Liver (tissue), 10 donors: ENCODE results near the gene EZH1. TPM values are rescaled to one million over a fixed set of nuclear protein-coding genes. Genes with fewer than 3 reads are reported as not detected.

Source experiments
- DNase-seq: peaks from one replicate; pipeline ENCODE4 v3.0.0-alpha.2; 2017; ENCODE audit warnings: low spot score
- H3K27ac ChIP-seq, 2 donors: one replicate each; pipeline ENCODE4 v1.7.0; 2013; ENCODE audit warnings: inconsistent platforms in 2 of 2, low read length in 2 of 2, control low read depth in 1 of 2, low read depth in 1 of 2, mild to moderate bottlenecking in 1 of 2
- H3K27me3 ChIP-seq, 4 donors: one replicate each; pipeline versions ENCODE4 v1.6.1 to v1.7.0; 2013; ENCODE audit warnings: low read length in 3 of 4, inconsistent platforms in 1 of 4, mild to moderate bottlenecking in 1 of 4, moderate library complexity in 1 of 4; ENCODE audit not compliant: control insufficient read depth in 4 of 4, insufficient read depth in 4 of 4
- H3K36me3 ChIP-seq, 4 donors: one replicate each; pipeline versions ENCODE4 v1.6.1 to v1.7.0; 2013; ENCODE audit warnings: low read length in 3 of 4, mild to moderate bottlenecking in 3 of 4, low read depth in 1 of 4, moderate library complexity in 1 of 4; ENCODE audit not compliant: control insufficient read depth in 4 of 4, insufficient read depth in 3 of 4
- H3K4me1 ChIP-seq, 4 donors: one replicate each; pipeline versions ENCODE4 v1.6.1 to v1.7.0; 2013; ENCODE audit warnings: low read length in 3 of 4, mild to moderate bottlenecking in 3 of 4, moderate library complexity in 1 of 4; ENCODE audit not compliant: control insufficient read depth in 4 of 4, insufficient read depth in 4 of 4
- H3K4me3 ChIP-seq, 3 donors: one replicate each; pipeline versions ENCODE4 v1.6.1 to v1.7.0; 2013; ENCODE audit warnings: low read length in 3 of 3, control low read depth in 1 of 3, low read depth in 1 of 3, mild to moderate bottlenecking in 1 of 3
- H3K9ac ChIP-seq, 2 donors: one replicate each; pipeline ENCODE4 v1.7.0; 2013; ENCODE audit warnings: low read length in 2 of 2, mild to moderate bottlenecking in 2 of 2, moderate library complexity in 2 of 2, control low read depth in 1 of 2, low read depth in 1 of 2
- H3K9me3 ChIP-seq, 4 donors: one replicate each; pipeline versions ENCODE4 v1.6.1 to v1.7.0; 2013; ENCODE audit warnings: low read length in 3 of 4; ENCODE audit not compliant: control insufficient read depth in 4 of 4
- ATF3 ChIP-seq: IDR thresholded peaks from 2 replicates; pipeline ENCODE4 v1.6.1; 2016; ENCODE audit warnings: antibody characterized with exemption
- CTCF ChIP-seq: fragments of 150-350 bp; IDR thresholded peaks from 2 replicates; pipeline ENCODE4 v1.5.1; 2017; ENCODE audit warnings: improper control_type of control experiment, low read depth, low read length; ENCODE audit not compliant: missing input control
- EGR1 ChIP-seq, 2 donors: IDR thresholded peaks; 2 replicates each; pipeline ENCODE4 v1.6.1; 2016 to 2018; ENCODE audit warnings: antibody characterized with exemption in 2 of 2, low read depth in 2 of 2
- FOXA1 ChIP-seq: IDR thresholded peaks from 2 replicates; pipeline ENCODE4 v1.6.1; 2016; ENCODE audit warnings: antibody characterized with exemption
- FOXA2 ChIP-seq: IDR thresholded peaks from 2 replicates; pipeline ENCODE4 v1.6.1; 2016; ENCODE audit warnings: antibody characterized with exemption
- GABPA ChIP-seq, 2 donors: IDR thresholded peaks in 1 of 2; conservative IDR thresholded peaks in 1 of 2; 2 replicates each; pipeline ENCODE4 v1.6.1; 2016; ENCODE audit warnings: antibody characterized with exemption in 2 of 2, mild to moderate bottlenecking in 1 of 2, moderate library complexity in 1 of 2
- HNF4A ChIP-seq, 2 donors: conservative IDR thresholded peaks; 2 replicates each; pipeline ENCODE4 v1.6.1; 2016; ENCODE audit warnings: antibody characterized with exemption in 2 of 2, mild to moderate bottlenecking in 2 of 2
- HNF4G ChIP-seq: IDR thresholded peaks from 2 replicates; pipeline ENCODE4 v1.6.1; 2016; ENCODE audit warnings: antibody characterized with exemption
- JUND ChIP-seq, 2 donors: IDR thresholded peaks; 2 replicates each; pipeline ENCODE4 v1.6.1; 2016; ENCODE audit warnings: antibody characterized with exemption in 2 of 2
- MAX ChIP-seq: IDR thresholded peaks from 2 replicates; pipeline ENCODE4 v1.6.1; 2016; ENCODE audit warnings: antibody characterized with exemption
- NR2F2 ChIP-seq: IDR thresholded peaks from 2 replicates; pipeline ENCODE4 v1.6.1; 2016; ENCODE audit warnings: antibody characterized with exemption
- RAD21 ChIP-seq, 2 donors: IDR thresholded peaks; 2 replicates each; pipeline ENCODE4 v1.6.1; 2016; ENCODE audit warnings: antibody characterized with exemption in 2 of 2, mild to moderate bottlenecking in 2 of 2
- REST ChIP-seq: IDR thresholded peaks from 2 replicates; pipeline ENCODE4 v1.6.1; 2016; ENCODE audit warnings: antibody characterized with exemption, mild to moderate bottlenecking
- RXRA ChIP-seq, 2 donors: IDR thresholded peaks; 2 replicates each; pipeline ENCODE4 v1.6.1; 2017 to 2018; ENCODE audit warnings: antibody characterized with exemption in 2 of 2, mild to moderate bottlenecking in 1 of 2
- SP1 ChIP-seq: IDR thresholded peaks from 2 replicates; pipeline ENCODE4 v1.6.1; 2018; ENCODE audit warnings: antibody characterized with exemption, mild to moderate bottlenecking
- TAF1 ChIP-seq: conservative IDR thresholded peaks from 2 replicates; pipeline ENCODE4 v1.6.1; 2016; ENCODE audit warnings: antibody characterized with exemption, mild to moderate bottlenecking
- YY1 ChIP-seq: IDR thresholded peaks from 2 replicates; pipeline ENCODE4 v1.6.1; 2016; ENCODE audit warnings: antibody characterized with exemption, mild to moderate bottlenecking
- ZBTB33 ChIP-seq: IDR thresholded peaks from 2 replicates; pipeline ENCODE4 v1.6.1; 2016; ENCODE audit warnings: antibody characterized with exemption
- WGBS: extraction: QIAGEN DNeasy Blood & Tissue Kit; methylation state at CpG from one replicate; pipeline ENCODE4 v1.1.7; 2013; 5-methylcytosine and 5-hydroxymethylcytosine counted together
- polyA plus RNA-seq, 2 donors: library from polyadenylated mRNA; stranded (reverse) in 1 of 2; unstranded in 1 of 2; fragments of 200-250 nt in 1 of 2; fragments of >200 nt in 1 of 2; fragmentation: Nextera tagmentation in 1 of 2; extraction: Ambion mirVana in 1 of 2; gene quantifications; one replicate each; pipeline versions ENCODE4 v1.2.1 to v1.2.3, GENCODE V29; 2013 to 2015
- small RNA-seq: library from RNA; depleted of rRNA; stranded (forward); fragments of <200 nt; gene quantifications from one replicate; pipeline ENCODE3, GENCODE V24; 2014
- total RNA-seq, 2 donors: library from RNA; depleted of rRNA; stranded (reverse); fragments of >200 nt; gene quantifications; one replicate each; pipeline ENCODE4 v1.2.3, GENCODE V29; 2014
- donor health status: healthy.
- donor health status: healthy.
- donor health status: healthy.
- donor health status: healthy.
- donor health status: healthy.

Gene EZH1
- total and polyA plus RNA-seq, 4 donors: 4.3 to 18.3 (median 10.9) TPM

- H3K9ac ChIP-seq: no peak overlapping the region
- H3K4me3 ChIP-seq: no peak overlapping the region
- no peak overlapping the region for H3K27ac ChIP-seq
- TF ChIP-seq FOXA1 (no peak), JUND (IDR thresholded peaks at IDR 0.05) (no peak), ATF3 (no peak), ZBTB33 (no peak), CTCF (no peak), HNF4A (conservative IDR thresholded peaks at IDR 0.05) (no peak), HNF4G (no peak), MAX (no peak), EGR1 (IDR thresholded peaks at IDR 0.05; ENCODE audit: low read depth in 2 of 2) (no peak), RXRA (IDR thresholded peaks at IDR 0.05) (no peak), SP1 (no peak), GABPA (IDR thresholded peaks at IDR 0.05 in 1 of 2, conservative IDR thresholded peaks at IDR 0.05 in 1 of 2) (no peak), RAD21 (IDR thresholded peaks at IDR 0.05) (no peak), FOXA2 (no peak), YY1 (no peak), NR2F2 (no peak), TAF1 (no peak), REST (no peak)
- no peak for DNase-seq
- 85% methylated on average over 4 of the region's 4 CpGs for WGBS
- no peaks in the 10 kb centered on the region for H3K9me3 ChIP-seq
- H3K27me3 ChIP-seq: no peaks in the 10 kb centered on the region
- peaks cover 0 to 3% (median 0%) of the 10 kb centered on the region in 4 donors for H3K4me1 ChIP-seq
- no peaks in the 10 kb centered on the region for H3K36me3 ChIP-seq
Measured at GRCh38 chr17:42651392-42651791, 93.4 kb downstream of the EZH1 start.

Small RNA genes lying within 50 kb of the gene (small RNA-seq; reads per million reads assigned to genes)
- gene HMGN2P15: not detected
- not detected for gene MIR6780A

Other genes starting within 250 kb of the EZH1 start
- gene NAGLU, start 208.8 kb downstream of the EZH1 start, total RNA-seq: 10 to 100 TPM; 20.5 to 37.4 TPM
- gene NAGLU, start 208.8 kb downstream of the EZH1 start, polyA plus RNA-seq: 10 to 100 TPM; 15.5 to 41.2 TPM
- 1 to 10 TPM in 1 of 2 donors, under 1 TPM in 1; 0.67 to 1.0 TPM for gene HSD17B1, start 192.1 kb downstream of the EZH1 start, total RNA-seq
- 1 to 10 TPM; 1.0 to 1.8 TPM for gene HSD17B1, start 192.1 kb downstream of the EZH1 start, polyA plus RNA-seq
- gene COASY, start 182.9 kb downstream of the EZH1 start, total RNA-seq: 10 to 100 TPM; 18.2 to 33.4 TPM
- gene COASY, start 182.9 kb downstream of the EZH1 start, polyA plus RNA-seq: 10 to 100 TPM; 70.0 to 78.1 TPM
- 10 to 100 TPM; 19.4 to 40.0 TPM for gene MLX, start 177.9 kb downstream of the EZH1 start, total RNA-seq
- gene MLX, start 177.9 kb downstream of the EZH1 start, polyA plus RNA-seq: 10 to 100 TPM; 29.2 to 35.1 TPM
- gene PSMC3IP, start 167.3 kb downstream of the EZH1 start, total RNA-seq: 1 to 10 TPM; 1.3 to 3.0 TPM
- under 1 TPM; 0.58 to 0.88 TPM for gene PSMC3IP, start 167.3 kb downstream of the EZH1 start, polyA plus RNA-seq
- gene RETREG3, start 135.7 kb downstream of the EZH1 start, total RNA-seq: 10 to 100 TPM; 41.1 to 44.3 TPM
- gene RETREG3, start 135.7 kb downstream of the EZH1 start, polyA plus RNA-seq: 10 to 100 TPM in 1 of 2 donors, 1 to 10 TPM in 1; 9.0 to 12.1 TPM
- 10 to 100 TPM; 12.5 to 51.1 TPM for gene TUBG1, start 135.4 kb downstream of the EZH1 start, total RNA-seq
- 10 to 100 TPM; 26.3 to 28.0 TPM for gene TUBG1, start 135.4 kb downstream of the EZH1 start, polyA plus RNA-seq
- 1 to 10 TPM; 1.4 to 5.0 TPM for gene TUBG2, start 85.8 kb downstream of the EZH1 start, total RNA-seq
- gene TUBG2, start 85.8 kb downstream of the EZH1 start, polyA plus RNA-seq: 10 to 100 TPM in 1 of 2 donors, 1 to 10 TPM in 1; 5.0 to 10.8 TPM
- 1 to 10 TPM; 4.2 to 8.5 TPM for gene PLEKHH3, start 68.0 kb downstream of the EZH1 start, total RNA-seq
- gene PLEKHH3, start 68.0 kb downstream of the EZH1 start, polyA plus RNA-seq: 10 to 100 TPM in 1 of 2 donors, 1 to 10 TPM in 1; 7.4 to 10.3 TPM
- under 1 TPM; 0.05 to 0.42 TPM for gene CCR10, start 63.2 kb downstream of the EZH1 start, total RNA-seq
- gene CCR10, start 63.2 kb downstream of the EZH1 start, polyA plus RNA-seq: under 1 TPM; 0.17 to 0.44 TPM
- under 1 TPM; 0.70 to 0.75 TPM for gene CNTNAP1, start 62.5 kb downstream of the EZH1 start, total RNA-seq
- gene CNTNAP1, start 62.5 kb downstream of the EZH1 start, polyA plus RNA-seq: under 1 TPM; 0.08 to 0.50 TPM
- 1 to 10 TPM in 1 of 2 donors, under 1 TPM in 1; 0.92 to 2.9 TPM for gene RAMP2, start 16.2 kb upstream of the EZH1 start, total RNA-seq
- gene RAMP2, start 16.2 kb upstream of the EZH1 start, polyA plus RNA-seq: 10 to 100 TPM in 1 of 2 donors, 1 to 10 TPM in 1; 7.3 to 17.2 TPM
- gene VPS25, start 28.4 kb upstream of the EZH1 start, total RNA-seq: 10 to 100 TPM; 40.9 to 43.0 TPM
- gene VPS25, start 28.4 kb upstream of the EZH1 start, polyA plus RNA-seq: 10 to 100 TPM; 58.9 to 65.7 TPM
- gene WNK4, start 35.6 kb upstream of the EZH1 start, total RNA-seq: 1 to 10 TPM in 1 of 2 donors, under 1 TPM in 1; 0.33 to 7.5 TPM
- under 1 TPM; 0.40 to 0.60 TPM for gene WNK4, start 35.6 kb upstream of the EZH1 start, polyA plus RNA-seq
- 10 to 100 TPM; 62.3 to 74.1 TPM for gene COA3, start 53.7 kb upstream of the EZH1 start, total RNA-seq
- gene COA3, start 53.7 kb upstream of the EZH1 start, polyA plus RNA-seq: 100 to 1,000 TPM; 132 to 294 TPM
- under 1 TPM in 1 of 2 donors, not detected in 1; 0.93 TPM for gene CNTD1, start 53.8 kb upstream of the EZH1 start, total RNA-seq
- gene CNTD1, start 53.8 kb upstream of the EZH1 start, polyA plus RNA-seq: under 1 TPM; 0.28 to 0.89 TPM
- 10 to 100 TPM; 47.6 to 64.1 TPM for gene BECN1, start 79.2 kb upstream of the EZH1 start, total RNA-seq
- gene BECN1, start 79.2 kb upstream of the EZH1 start, polyA plus RNA-seq: 10 to 100 TPM; 37.7 to 44.2 TPM
- 10 to 100 TPM; 25.0 to 46.7 TPM for gene PSME3, start 88.4 kb upstream of the EZH1 start, total RNA-seq
- 10 to 100 TPM; 33.0 to 55.3 TPM for gene PSME3, start 88.4 kb upstream of the EZH1 start, polyA plus RNA-seq
- gene AOC2, start 99.5 kb upstream of the EZH1 start, total RNA-seq: 1 to 10 TPM in 1 of 2 donors, under 1 TPM in 1; 0.33 to 2.4 TPM
- gene AOC2, start 99.5 kb upstream of the EZH1 start, polyA plus RNA-seq: under 1 TPM; 0.17 to 0.50 TPM
- gene AOC3, start 106.2 kb upstream of the EZH1 start, total RNA-seq: 1 to 10 TPM; 2.4 to 6.9 TPM
- gene AOC3, start 106.2 kb upstream of the EZH1 start, polyA plus RNA-seq: 10 to 100 TPM in 1 of 2 donors, 1 to 10 TPM in 1; 2.0 to 18.2 TPM
- gene G6PC1, start 155.8 kb upstream of the EZH1 start, total RNA-seq: 100 to 1,000 TPM in 1 of 2 donors, 10 to 100 TPM in 1; 23.8 to 271 TPM
- gene G6PC1, start 155.8 kb upstream of the EZH1 start, polyA plus RNA-seq: 100 to 1,000 TPM in 1 of 2 donors, 10 to 100 TPM in 1; 84.7 to 144 TPM
- 10 to 100 TPM in 1 of 2 donors, 1 to 10 TPM in 1; 8.2 to 17.8 TPM for gene AARSD1, start 219.4 kb upstream of the EZH1 start, total RNA-seq
- gene AARSD1, start 219.4 kb upstream of the EZH1 start, polyA plus RNA-seq: 10 to 100 TPM; 21.3 to 25.2 TPM
- under 1 TPM; 0.08 to 0.19 TPM for gene PTGES3L, start 235.0 kb upstream of the EZH1 start, total RNA-seq
- under 1 TPM in 1 of 2 donors, not detected in 1; 0.13 TPM for gene PTGES3L, start 235.0 kb upstream of the EZH1 start, polyA plus RNA-seq
- 1 to 10 TPM; 5.6 to 8.1 TPM for gene RUNDC1, start 235.5 kb upstream of the EZH1 start, total RNA-seq
- gene RUNDC1, start 235.5 kb upstream of the EZH1 start, polyA plus RNA-seq: 1 to 10 TPM; 2.9 to 3.2 TPM